B cell (primary cell): ENCODE results near the gene OLIG3. TPM values are rescaled to one million over a fixed set of nuclear protein-coding genes. Genes with fewer than 3 reads are reported as not detected.

Source experiments
- ATAC-seq: fragments of 200-7000 bp; cut with Tn5 transposase; one replicate; pipeline ENCODE4 v1.10.0; 2021; ENCODE audit warnings: low read depth, mild to moderate bottlenecking, moderate number of reproducible peaks, moderate library complexity
- CTCF ChIA-PET: fragments of 350-600 bp; sonication (Branson Sonifier 250); formaldehyde crosslinking; loops from one replicate; lab custom pipeline; 2021; ENCODE audit warnings: antibody characterized with exemption, inconsistent platforms; lab: Charles Lee
- POLR2A ChIA-PET: fragments of 350-600 bp; sonication (Branson Sonifier 250); formaldehyde crosslinking; loops from one replicate; lab custom pipeline; 2021; ENCODE audit warnings: antibody characterized with exemption; lab: Charles Lee
- DNase-seq: peaks from one replicate; pipeline ENCODE4 v3.0.0; 2013
- H2AFZ ChIP-seq: 2 replicates; pipeline ENCODE4 v1.6.1; 2012; ENCODE audit warnings: mild to moderate bottlenecking, low read depth, low read length; ENCODE audit not compliant: insufficient read depth, poor library complexity, severe bottlenecking
- H3K27ac ChIP-seq, 2 donors: 1 replicate in 1 of 2; 2 replicates in 1 of 2; pipeline ENCODE4 v1.5.1; 2012 to 2013; ENCODE audit warnings: low read length in 2 of 2, mild to moderate bottlenecking in 2 of 2, moderate library complexity in 1 of 2
- H3K27me3 ChIP-seq, 4 experiments: fragments of 200-600 bp in 1 of 4; sonication (generic) in 1 of 4; replicated peaks in 1 of 4; 1 replicate in 2 of 4; 2 replicates in 2 of 4; pipeline versions ENCODE4 v1.6.1 to v1.7.0; 2013 to 2016; ENCODE audit warnings: low read length in 3 of 4, mild to moderate bottlenecking in 2 of 4, mixed read lengths in 1 of 4, moderate library complexity in 1 of 4; ENCODE audit not compliant: insufficient read depth in 4 of 4, control insufficient read depth in 3 of 4; ENCODE audit errors: control extremely low read depth in 1 of 4
- H3K36me3 ChIP-seq, 2 experiments: replicated peaks in 1 of 2; 1 replicate in 1 of 2; 2 replicates in 1 of 2; pipeline versions ENCODE4 v1.6.1 to v1.7.1; 2013; ENCODE audit warnings: low read length in 1 of 2; ENCODE audit not compliant: insufficient read depth in 2 of 2, control insufficient read depth in 1 of 2; ENCODE audit errors: control extremely low read depth in 1 of 2, extremely low read depth in 1 of 2
- H3K4me1 ChIP-seq, 2 donors: fragments of 200-600 bp in 1 of 2; sonication (generic) in 1 of 2; 1 replicate in 1 of 2; 2 replicates in 1 of 2; pipeline versions ENCODE4 v1.5.1 to v1.6.1; 2013 to 2017; ENCODE audit warnings: low read length in 2 of 2; ENCODE audit not compliant: control insufficient read depth in 2 of 2, insufficient read depth in 2 of 2
- H3K4me2 ChIP-seq: replicated peaks from 2 replicates; pipeline ENCODE3; 2012; ENCODE audit warnings: mild to moderate bottlenecking, low read depth, low read length; ENCODE audit not compliant: poor library complexity, severe bottlenecking
- H3K4me3 ChIP-seq, 5 experiments: fragments of 200-600 bp in 1 of 5; sonication (generic) in 1 of 5; 1 replicate in 3 of 5; 2 replicates in 2 of 5; pipeline versions ENCODE4 v1.5.1 to v1.7.0; 2011 to 2016; ENCODE audit warnings: low read length in 4 of 5, mild to moderate bottlenecking in 4 of 5, low read depth in 2 of 5, control low read depth in 1 of 5, moderate library complexity in 1 of 5; ENCODE audit not compliant: insufficient read depth in 1 of 5; ENCODE audit errors: control extremely low read depth in 1 of 5, extremely low read depth in 1 of 5
- H3K79me2 ChIP-seq: fragments of 200-600 bp; sonication (generic); one replicate; pipeline ENCODE4 v1.6.0; 2016; ENCODE audit warnings: low read length; ENCODE audit not compliant: control insufficient read depth, insufficient read depth
- H3K9ac ChIP-seq: fragments of 200-600 bp; sonication (generic); 2 replicates; pipeline ENCODE4 v1.6.1; 2017; ENCODE audit warnings: mild to moderate bottlenecking, low read length, moderate library complexity
- H3K9me3 ChIP-seq, 3 donors: one replicate each; pipeline versions ENCODE4 v1.6.1 to v1.7.1; 2013; ENCODE audit warnings: low read length in 2 of 3; ENCODE audit not compliant: control insufficient read depth in 2 of 3, insufficient read depth in 1 of 3; ENCODE audit errors: control extremely low read depth in 1 of 3
- H4K20me1 ChIP-seq: 2 replicates; pipeline ENCODE4 v1.6.0; 2012; ENCODE audit warnings: mild to moderate bottlenecking, low read length; ENCODE audit not compliant: insufficient read depth, control insufficient read depth, poor library complexity, severe bottlenecking
- H3K27ac Mint-ChIP-seq: one replicate; pipeline ENCODE4 v1.8.0; 2021; ENCODE audit warnings: mixed read lengths
- H3K27me3 Mint-ChIP-seq: one replicate; pipeline ENCODE4 v1.8.0; 2021; ENCODE audit warnings: mixed read lengths
- H3K4me1 Mint-ChIP-seq: one replicate; pipeline ENCODE4 v1.8.0; 2021; ENCODE audit warnings: mixed read lengths
- H3K4me3 Mint-ChIP-seq: one replicate; pipeline ENCODE4 v1.8.0; 2021; ENCODE audit warnings: mixed read lengths
- H3K9me3 Mint-ChIP-seq: one replicate; pipeline ENCODE4 v1.8.0; 2022; ENCODE audit warnings: mixed read lengths; ENCODE audit not compliant: insufficient read depth
- EZH2 ChIP-seq: IDR thresholded peaks from 2 replicates; pipeline ENCODE4 v1.6.1; 2012; ENCODE audit warnings: borderline replicate concordance, low read depth, mild to moderate bottlenecking, moderate library complexity, low read length; ENCODE audit not compliant: insufficient read depth, poor library complexity, severe bottlenecking
- WGBS: methylation state at CpG from one replicate; pipeline ENCODE4 v1.1.5; 2013; ENCODE audit warnings: missing lambda C conversion rate; ENCODE audit not compliant: insufficient coverage; 5-methylcytosine and 5-hydroxymethylcytosine counted together
- intact Hi-C: fragments of 100-400 bp; cut with micrococcal nuclease; formaldehyde crosslinking; loops from one replicate; pipeline ENCODE4 v1.10.0; 2022
- polyA plus RNA-seq: library from polyadenylated mRNA; depleted of rRNA; stranded (reverse); fragments of >200 nt; gene quantifications from 2 replicates; pipeline ENCODE4 v1.2.3, GENCODE V29; 2012
- total RNA-seq, 2 donors: library from RNA; stranded (reverse); fragments of 120-200 nt in 1 of 2; gene quantifications; 1 replicate in 1 of 2; 2 replicates in 1 of 2; pipeline versions ENCODE4 v1.2.3 to v1.2.4, GENCODE V29; 2013 to 2022
- TF ChIP-seq, protein P1 (sequence below): fragments of 200-600 bp; IDR thresholded peaks from one replicate; pipeline ENCODE4 v1.8.0; 2022; ENCODE audit warnings: antibody characterized with exemption, mild to moderate bottlenecking

OLIG3 gene
- total and polyA plus RNA-seq, 2 donors (not counting 1 experiment from before 2014, with no cell fraction given), result not detected

- H3K36me3 ChIP-seq, result no peaks in the 10 kb centered on the region
- ATAC-seq (peak; percentile 19), DNase-seq (peak; percentile 51)
- peak overlapping the region; percentile 77 for H3K4me3 Mint-ChIP-seq
- H3K27me3 ChIP-seq, result peaks cover 5 to 88% (median 79%) of the 10 kb centered on the region in 4 experiments
- CTCF ChIA-PET, result interaction anchor here (1.1 kb wide), 1 partner anchor 74 kb away, joined by 4 read pairs; no protein-coding TSS in a partner anchor
- TF ChIP-seq, protein P1, sequence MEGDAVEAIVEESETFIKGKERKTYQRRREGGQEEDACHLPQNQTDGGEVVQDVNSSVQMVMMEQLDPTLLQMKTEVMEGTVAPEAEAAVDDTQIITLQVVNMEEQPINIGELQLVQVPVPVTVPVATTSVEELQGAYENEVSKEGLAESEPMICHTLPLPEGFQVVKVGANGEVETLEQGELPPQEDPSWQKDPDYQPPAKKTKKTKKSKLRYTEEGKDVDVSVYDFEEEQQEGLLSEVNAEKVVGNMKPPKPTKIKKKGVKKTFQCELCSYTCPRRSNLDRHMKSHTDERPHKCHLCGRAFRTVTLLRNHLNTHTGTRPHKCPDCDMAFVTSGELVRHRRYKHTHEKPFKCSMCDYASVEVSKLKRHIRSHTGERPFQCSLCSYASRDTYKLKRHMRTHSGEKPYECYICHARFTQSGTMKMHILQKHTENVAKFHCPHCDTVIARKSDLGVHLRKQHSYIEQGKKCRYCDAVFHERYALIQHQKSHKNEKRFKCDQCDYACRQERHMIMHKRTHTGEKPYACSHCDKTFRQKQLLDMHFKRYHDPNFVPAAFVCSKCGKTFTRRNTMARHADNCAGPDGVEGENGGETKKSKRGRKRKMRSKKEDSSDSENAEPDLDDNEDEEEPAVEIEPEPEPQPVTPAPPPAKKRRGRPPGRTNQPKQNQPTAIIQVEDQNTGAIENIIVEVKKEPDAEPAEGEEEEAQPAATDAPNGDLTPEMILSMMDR, result no peak
- TF ChIP-seq EZH2, result no peak
- H3K79me2 ChIP-seq, result no peaks in the 10 kb centered on the region
- peak overlapping the region; percentile 50 for H2AFZ ChIP-seq
- intact Hi-C loops, result loop anchor here (5.0 to 10.0 kb wide), 4 partner anchors 57 to 618 kb away; partner anchors contain the start of gene PERP
- peak overlapping the region in 3 of 5 experiments; percentile 19 to 54 (median 23) for H3K4me3 ChIP-seq
- peaks cover 0 to 51% (median 16%) of the 10 kb centered on the region in 3 donors for H3K9me3 ChIP-seq
- POLR2A ChIA-PET, result no interaction called here
- no peaks in the 10 kb centered on the region for H4K20me1 ChIP-seq
- H3K27ac Mint-ChIP-seq, result peak overlapping the region; percentile 26
- peaks cover 48 to 59% of the 10 kb centered on the region in 2 donors for H3K4me1 ChIP-seq
- H3K27me3 Mint-ChIP-seq, result peaks cover 76% of the 10 kb centered on the region
- H3K4me1 Mint-ChIP-seq, result peaks cover 47% of the 10 kb centered on the region
- no peaks in the 10 kb centered on the region for H3K9me3 Mint-ChIP-seq
- no peak overlapping the region for H3K27ac ChIP-seq
- H3K9ac ChIP-seq, result peak overlapping the region; percentile 46
- WGBS, result 9% methylated on average over 42 of the region's 47 CpGs
- H3K4me2 ChIP-seq, result peak overlapping the region; percentile 74
Measured at GRCh38 chr6:137489046-137490005, 4.9 kb downstream of the OLIG3 start.
